Effector memory CD4-positive, alpha-beta T cell (primary cell): ENCODE results near the gene CFH.

ENCODE experiments used
- DNase-seq, 3 donors: peaks; one replicate each; pipeline ENCODE4 v3.0.0-alpha.2; 2020
- H3K27ac ChIP-seq: 2 replicates; pipeline ENCODE4 v1.7.0; 2013; ENCODE audit warnings: mild to moderate bottlenecking, low read length, moderate library complexity; ENCODE audit not compliant: insufficient read depth, poor library complexity, severe bottlenecking
- H3K27me3 ChIP-seq: replicated peaks from 2 replicates; pipeline ENCODE4 v1.7.0; 2013; ENCODE audit warnings: mild to moderate bottlenecking, low read length; ENCODE audit not compliant: insufficient read depth, control insufficient read depth, poor library complexity, severe bottlenecking
- H3K36me3 ChIP-seq: 2 replicates; pipeline ENCODE4 v1.7.0; 2013; ENCODE audit warnings: mild to moderate bottlenecking, low read length, moderate library complexity; ENCODE audit not compliant: control insufficient read depth, insufficient read depth
- H3K4me1 ChIP-seq: 2 replicates; pipeline ENCODE4 v1.7.0; 2013; ENCODE audit warnings: low read length, mild to moderate bottlenecking; ENCODE audit not compliant: control insufficient read depth, insufficient read depth, poor library complexity, severe bottlenecking
- H3K4me3 ChIP-seq: 2 replicates; pipeline ENCODE4 v1.7.0; 2013; ENCODE audit warnings: low read length, low read depth, mild to moderate bottlenecking; ENCODE audit not compliant: insufficient read depth, poor library complexity, severe bottlenecking
- H3K9me3 ChIP-seq: 2 replicates; pipeline ENCODE4 v1.7.0; 2013; ENCODE audit warnings: mild to moderate bottlenecking, low read length, moderate library complexity; ENCODE audit not compliant: control insufficient read depth
- total RNA-seq, 3 donors: gene quantifications; one replicate each; lab custom pipeline; 2026; lab: John Stamatoyannopoulos, UW

The CFH gene
- total RNA-seq, result 4.1 to 8.4 (median 6.6) reads per million in 3 donors

- Histone ChIP-seq H3K4me3 (peak within 1 kb of the TSS; percentile 38), H3K36me3 (no peaks in the 10 kb centered on the region), H3K27ac (no peak within 1 kb of the TSS), H3K27me3 (no peaks in the 10 kb centered on the region), H3K4me1 (peaks cover 4% of the 10 kb centered on the region), H3K9me3 (no peaks in the 10 kb centered on the region)
- DNase-seq, result no peak
These were observed at the start of gene CFH for GRCh38 chr1:196651637-196652215. TSS of gene CFH (plus strand) at chr1:196652043. CDS start at chr1:196652118, 75 bp downstream.

DNA sequence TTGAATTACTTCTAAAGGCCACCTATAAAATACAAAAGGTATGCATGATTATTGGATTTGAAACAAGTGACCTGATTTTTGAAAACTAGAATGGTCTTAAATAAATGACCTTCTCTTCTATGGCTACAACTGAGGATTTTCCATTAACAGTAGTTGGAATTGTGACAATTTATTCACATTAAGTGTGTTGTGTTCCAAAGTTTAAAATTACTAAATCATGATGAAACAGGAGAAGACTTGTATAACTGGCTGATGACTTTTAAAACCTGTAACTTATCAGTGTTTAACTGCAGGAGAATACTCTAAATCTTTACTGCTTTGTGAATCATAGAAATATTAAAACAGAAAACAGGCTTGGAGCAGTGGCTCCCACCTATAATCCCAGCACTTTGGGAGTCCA lies 48.2 kb upstream of the CFH start:
- no peaks in the 10 kb centered on the region for H3K36me3 ChIP-seq
- peaks cover 10% of the 10 kb centered on the region for H3K27me3 ChIP-seq
- H3K9me3 ChIP-seq, result no peaks in the 10 kb centered on the region

GRCh38 chr1:196607981-196608380 lies 43.9 kb upstream of the CFH start:
- Histone ChIP-seq H3K27ac (no peak overlapping the region), H3K4me3 (peak overlapping the region; percentile 42)
- DNase-seq, result no peak

More for the DNA sequence above, 48.2 kb upstream of the CFH start:
- Histone ChIP-seq H3K4me1 (peaks cover 4% of the 10 kb centered on the region), H3K4me3 (no peak overlapping the region), H3K27ac (no peak overlapping the region)
- no peak for DNase-seq

GRCh38 chr1:196608390-196609369 lies 43.2 kb upstream of the CFH start, which contains the start of gene KCNT2:
TSS of gene KCNT2 (minus strand) at chr1:196608440. CDS start at chr1:196608309, 131 bp downstream.
- no peaks in the 10 kb centered on the region for H3K9me3 ChIP-seq
- no peaks in the 10 kb centered on the region for H3K36me3 ChIP-seq
- peak within 1 kb of the TSS; percentile 42 for H3K4me3 ChIP-seq
- H3K27ac ChIP-seq, result no peak within 1 kb of the TSS
- H3K4me1 ChIP-seq, result peaks cover 4% of the 10 kb centered on the region
- H3K27me3 ChIP-seq, result peaks cover 12% of the 10 kb centered on the region
- peak in 1 of 3 donors; percentile 8 for DNase-seq

More at GRCh38 chr1:196607981-196608380, 43.9 kb upstream of the CFH start:
- no peaks in the 10 kb centered on the region for H3K36me3 ChIP-seq
- peaks cover 12% of the 10 kb centered on the region for H3K27me3 ChIP-seq
- peaks cover 4% of the 10 kb centered on the region for H3K4me1 ChIP-seq
- H3K9me3 ChIP-seq, result no peaks in the 10 kb centered on the region

GRCh38 chr1:196609370-196609737 lies 42.5 kb upstream of the CFH start:
- H3K27ac ChIP-seq, result no peak overlapping the region
- H3K27me3 ChIP-seq, result peaks cover 12% of the 10 kb centered on the region
- no peak for DNase-seq
- H3K36me3 ChIP-seq, result no peaks in the 10 kb centered on the region
- H3K4me1 ChIP-seq, result peaks cover 4% of the 10 kb centered on the region
- no peak overlapping the region for H3K4me3 ChIP-seq
- no peaks in the 10 kb centered on the region for H3K9me3 ChIP-seq

DNA sequence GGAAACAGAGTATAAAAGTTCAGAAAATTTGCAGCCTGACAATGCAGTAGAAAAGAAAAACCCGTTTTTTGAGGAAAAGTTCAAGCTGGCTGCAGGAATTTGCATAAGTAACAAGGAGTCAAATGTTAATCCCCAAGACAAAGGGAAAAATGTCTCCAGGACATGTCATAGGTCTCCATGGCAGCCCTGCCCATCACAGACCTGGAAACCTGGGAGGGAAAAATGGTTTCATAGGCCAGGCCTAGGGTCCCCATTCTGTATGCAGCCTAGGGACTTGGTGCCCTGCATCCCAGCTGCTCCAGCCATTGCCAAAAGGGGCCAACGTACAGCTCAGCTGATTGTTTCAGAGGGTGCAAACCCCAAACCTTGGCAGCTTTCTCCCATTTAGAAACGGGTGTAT lies 40.0 kb upstream of the CFH start:
- Histone ChIP-seq H3K27ac (no peak overlapping the region), H3K4me1 (peaks cover 4% of the 10 kb centered on the region), H3K27me3 (peaks cover 12% of the 10 kb centered on the region), H3K4me3 (no peak overlapping the region), H3K36me3 (no peaks in the 10 kb centered on the region), H3K9me3 (no peaks in the 10 kb centered on the region)
- DNase-seq, result no peak

DNA sequence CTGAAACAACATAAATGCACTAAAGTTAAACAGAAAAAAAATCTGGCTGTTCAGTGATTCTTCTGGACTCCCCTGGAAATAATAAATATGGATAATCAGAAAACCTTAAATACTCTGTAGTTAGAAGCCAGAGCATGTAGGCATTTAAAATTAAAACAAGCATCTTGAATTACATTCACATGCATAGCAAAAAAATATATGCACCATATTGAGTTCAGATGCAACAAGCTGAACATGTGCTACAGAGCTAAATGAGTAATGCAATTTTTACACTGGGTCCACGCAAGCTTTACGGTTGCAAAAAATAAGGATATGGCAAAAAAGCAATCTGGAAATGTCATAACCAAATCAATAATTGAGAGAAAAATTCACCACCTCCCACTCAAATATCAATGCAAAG lies 32.1 kb upstream of the CFH start:
- H3K27ac ChIP-seq, result no peak overlapping the region
- H3K4me3 ChIP-seq, result no peak overlapping the region
- DNase-seq, result no peak
- H3K27me3 ChIP-seq, result no peaks in the 10 kb centered on the region
- no peaks in the 10 kb centered on the region for H3K9me3 ChIP-seq
- H3K4me1 ChIP-seq, result no peaks in the 10 kb centered on the region
- H3K36me3 ChIP-seq, result no peaks in the 10 kb centered on the region

DNA sequence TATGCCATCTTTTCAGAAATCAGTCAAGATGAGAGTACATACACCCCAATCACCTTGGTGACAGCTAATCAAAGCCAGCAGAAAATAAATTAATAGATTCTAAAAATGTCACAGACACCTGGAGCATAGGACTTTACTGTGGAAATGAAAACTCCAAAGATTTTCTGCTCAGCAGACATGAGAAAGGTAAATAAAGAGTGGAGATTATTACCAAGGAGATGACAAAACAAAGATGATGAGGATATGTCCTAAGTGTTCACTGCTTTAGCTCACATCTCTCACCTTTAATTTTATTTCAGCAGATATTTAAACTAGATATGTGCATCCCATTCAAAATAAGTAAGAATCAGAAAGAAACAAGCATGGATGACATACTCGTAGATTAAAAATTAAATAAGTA lies 28.8 kb upstream of the CFH start:
- no peak overlapping the region for H3K4me3 ChIP-seq
- no peak for DNase-seq
- no peaks in the 10 kb centered on the region for H3K4me1 ChIP-seq
- H3K36me3 ChIP-seq, result no peaks in the 10 kb centered on the region
- H3K27ac ChIP-seq, result no peak overlapping the region
- no peaks in the 10 kb centered on the region for H3K9me3 ChIP-seq
- no peaks in the 10 kb centered on the region for H3K27me3 ChIP-seq

- no peak for DNase-seq
- Histone ChIP-seq H3K27ac (no peak overlapping the region), H3K4me1 (no peaks in the 10 kb centered on the region), H3K27me3 (no peaks in the 10 kb centered on the region), H3K9me3 (no peaks in the 10 kb centered on the region), H3K36me3 (no peaks in the 10 kb centered on the region), H3K4me3 (no peak overlapping the region)
These were observed 23.0 kb upstream of the CFH start for GRCh38 chr1:196628838-196629237.

DNA sequence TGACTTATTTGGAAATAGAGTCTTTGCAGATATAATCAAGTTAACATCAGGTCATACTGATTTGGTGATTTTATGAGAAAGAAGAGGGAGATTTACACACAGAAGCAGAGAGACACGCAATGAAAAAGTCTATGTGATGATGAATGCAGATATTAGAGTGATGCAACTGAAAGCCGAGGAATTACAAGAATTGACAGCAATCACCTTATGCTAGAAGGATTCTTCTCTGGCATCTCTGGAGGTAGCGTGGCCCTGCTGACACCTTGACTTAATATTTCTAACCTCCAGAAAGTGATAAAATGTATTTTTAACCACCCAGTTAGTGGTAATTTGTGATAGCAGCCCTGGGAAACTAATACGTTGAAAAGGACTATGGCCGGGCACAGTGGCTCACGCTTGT lies 14.2 kb upstream of the CFH start:
- Histone ChIP-seq H3K36me3 (no peaks in the 10 kb centered on the region), H3K4me3 (no peak overlapping the region), H3K27me3 (no peaks in the 10 kb centered on the region), H3K4me1 (no peaks in the 10 kb centered on the region), H3K27ac (no peak overlapping the region), H3K9me3 (no peaks in the 10 kb centered on the region)
- no peak for DNase-seq
